ENCODE measurements around the gene SASH1.

- TF ChIP-seq CTCF (conservative IDR thresholded peaks at IDR 0.05; ENCODE audit: low read depth, low read length) (no peak), EZH2 (IDR thresholded peaks at IDR 0.05; ENCODE audit: borderline replicate concordance, low read depth, low read length, poor library complexity, severe bottlenecking) (no peak)
Observed at GRCh38 chr6:148298683-148299082, 44.0 kb upstream of the SASH1 start.

All from A673 (cell line).